PFSK-1 (cell line): Measurements from ENCODE around the gene KRT80.

Experiments
- FOXP2 ChIP-seq: optimal IDR thresholded peaks from 2 replicates; pipeline ENCODE3; 2011; ENCODE audit warnings: borderline replicate concordance, control low read depth, inconsistent platforms; ENCODE audit not compliant: insufficient read depth; ENCODE audit errors: extremely low read length, extremely low read depth
- POLR2AphosphoS5 ChIP-seq: IDR thresholded peaks from 2 replicates; pipeline ENCODE4 v1.6.1; 2012; ENCODE audit warnings: low read depth, mild to moderate bottlenecking, control low read depth, low read length, moderate library complexity
- REST ChIP-seq, 2 experiments: IDR thresholded peaks; 2 replicates each; pipeline versions ENCODE4 v1.6.1 to v1.8.0; 2011 to 2012; ENCODE audit warnings: low read depth in 2 of 2, low read length in 2 of 2, control low read depth in 1 of 2, inconsistent platforms in 1 of 2, mild to moderate bottlenecking in 1 of 2, moderate library complexity in 1 of 2; ENCODE audit not compliant: insufficient read depth in 1 of 2
- SIN3A ChIP-seq: IDR thresholded peaks from 2 replicates; pipeline ENCODE4 v1.6.1; 2012; ENCODE audit warnings: mild to moderate bottlenecking, low read length, moderate library complexity, borderline replicate concordance; ENCODE audit not compliant: insufficient read depth
- TAF1 ChIP-seq: IDR thresholded peaks from 2 replicates; pipeline ENCODE4 v1.6.1; 2012; ENCODE audit warnings: low read length, control low read depth, borderline replicate concordance; ENCODE audit not compliant: insufficient read depth

- no peak for TF ChIP-seq TAF1
- TF ChIP-seq SIN3A: no peak
- TF ChIP-seq FOXP2: no peak
- TF ChIP-seq POLR2AphosphoS5: no peak
- TF ChIP-seq REST (IDR thresholded peaks at IDR 0.05; ENCODE audit: insufficient read depth in 1 of 2, low read depth in 2 of 2, low read length in 2 of 2): no peak
Observed at GRCh38 chr12:52183971-52184370, 7.8 kb downstream of the KRT80 start.
